ENCODE results near the gene TTLL1. TPM values are rescaled to one million over a fixed set of nuclear protein-coding genes. Genes with fewer than 3 reads are reported as not detected.

Gene TTLL1
- total and polyA plus RNA-seq, 2 experiments from 2014 or later: 5.5 to 6.8 TPM

- TF ChIP-seq ZNF462 (CRISPR knock-in tag; IDR thresholded peaks at IDR 0.05): no peak
These were observed 31.6 kb downstream of the TTLL1 start (continued) for GRCh38 chr22:43057641-43058040.

GRCh38 chr22:43053176-43053575, 36.0 kb downstream of the TTLL1 start:
- Histone ChIP-seq H3K4me3 (no peak overlapping the region), H4K20me1 (replicated peaks; ENCODE audit: insufficient read depth) (0 out of 2 replicates have a peak, but pooled peaks cover 3% of the 10 kb centered on the region), H3K27ac (ENCODE audit: low read depth) (no peak overlapping the region), H2AFZ (no peak overlapping the region), H3K9me2 (ENCODE audit: insufficient read depth) (no peaks in the 10 kb centered on the region), H3F3A (replicated peaks; ENCODE audit: low read depth) (no peaks in the 10 kb centered on the region), H3K79me2 (replicated peaks; ENCODE audit: insufficient read depth) (no peaks in the 10 kb centered on the region), H3K4me2 (no peak overlapping the region), H3K27me3 (ENCODE audit: insufficient read depth) (no peaks in the 10 kb centered on the region), H3K4me1 (ENCODE audit: insufficient read depth) (0 out of 2 replicates have a peak, but pooled peaks cover 3% of the 10 kb centered on the region), H3K36me3 (ENCODE audit: insufficient read depth) (no peaks in the 10 kb centered on the region)
- no peaks in the 10 kb centered on the region for H3K27me3 Mint-ChIP-seq (ENCODE audit: insufficient read depth, low read depth, poor library complexity)
- DNase-seq (ENCODE audit: low spot score): peak; percentile 76
- no peaks in the 10 kb centered on the region for H3K4me1 Mint-ChIP-seq
- ATAC-seq: peak; percentile 64
- no peaks in the 10 kb centered on the region for H3K9me3 Mint-ChIP-seq
- TF ChIP-seq CTCF (conservative IDR thresholded peaks at IDR 0.05; ENCODE audit: low read depth in 2 of 2) (peak; percentile 61 to 66), EZH2 (IDR thresholded peaks at IDR 0.05; ENCODE audit: low read depth, unreplicated experiment) (no peak)
- H3K27ac Mint-ChIP-seq: no peak overlapping the region
- H3K4me3 Mint-ChIP-seq: no peak overlapping the region
- no peaks in the 10 kb centered on the region for H3K36me3 Mint-ChIP-seq (ENCODE audit: low read depth)

Data from GM23338 (cell line).